PFSK-1 (cell line): Measurements from ENCODE around the gene FOXO1.

ENCODE experiments used
- FOXP2 ChIP-seq: optimal IDR thresholded peaks from 2 replicates; pipeline ENCODE3; 2011; ENCODE audit warnings: borderline replicate concordance, control low read depth, inconsistent platforms; ENCODE audit not compliant: insufficient read depth; ENCODE audit errors: extremely low read length, extremely low read depth
- POLR2AphosphoS5 ChIP-seq: IDR thresholded peaks from 2 replicates; pipeline ENCODE4 v1.6.1; 2012; ENCODE audit warnings: low read depth, mild to moderate bottlenecking, control low read depth, low read length, moderate library complexity
- REST ChIP-seq, 2 experiments: IDR thresholded peaks; 2 replicates each; pipeline versions ENCODE4 v1.6.1 to v1.8.0; 2011 to 2012; ENCODE audit warnings: low read depth in 2 of 2, low read length in 2 of 2, control low read depth in 1 of 2, inconsistent platforms in 1 of 2, mild to moderate bottlenecking in 1 of 2, moderate library complexity in 1 of 2; ENCODE audit not compliant: insufficient read depth in 1 of 2
- SIN3A ChIP-seq: IDR thresholded peaks from 2 replicates; pipeline ENCODE4 v1.6.1; 2012; ENCODE audit warnings: mild to moderate bottlenecking, low read length, moderate library complexity, borderline replicate concordance; ENCODE audit not compliant: insufficient read depth
- TAF1 ChIP-seq: IDR thresholded peaks from 2 replicates; pipeline ENCODE4 v1.6.1; 2012; ENCODE audit warnings: low read length, control low read depth, borderline replicate concordance; ENCODE audit not compliant: insufficient read depth

Gene FOXO1

GRCh38 chr13:40598569-40598968, 67.9 kb downstream of the FOXO1 start:
- no peak for TF ChIP-seq FOXP2
- no peak for TF ChIP-seq TAF1
- no peak for TF ChIP-seq REST (IDR thresholded peaks at IDR 0.05; ENCODE audit: insufficient read depth in 1 of 2, low read depth in 2 of 2, low read length in 2 of 2)
- TF ChIP-seq POLR2AphosphoS5: no peak
- TF ChIP-seq SIN3A: no peak

GRCh38 chr13:40597735-40598365, 68.6 kb downstream of the FOXO1 start:
- TF ChIP-seq REST (IDR thresholded peaks at IDR 0.05; ENCODE audit: insufficient read depth in 1 of 2, low read depth in 2 of 2, low read length in 2 of 2) (no peak), TAF1 (no peak), SIN3A (no peak), FOXP2 (no peak), POLR2AphosphoS5 (no peak)

- TF ChIP-seq POLR2AphosphoS5 (no peak), SIN3A (no peak), REST (IDR thresholded peaks at IDR 0.05; ENCODE audit: insufficient read depth in 1 of 2, low read depth in 2 of 2, low read length in 2 of 2) (no peak), TAF1 (no peak), FOXP2 (no peak)
These were observed 70.0 kb downstream of the FOXO1 start for GRCh38 chr13:40596484-40596883.

- no peak for TF ChIP-seq SIN3A
- TF ChIP-seq FOXP2: no peak
- no peak for TF ChIP-seq POLR2AphosphoS5
- no peak for TF ChIP-seq REST (IDR thresholded peaks at IDR 0.05; ENCODE audit: insufficient read depth in 1 of 2, low read depth in 2 of 2, low read length in 2 of 2)
- no peak for TF ChIP-seq TAF1
These were observed 70.7 kb downstream of the FOXO1 start for GRCh38 chr13:40595693-40596092.

GRCh38 chr13:40592035-40592434, 74.4 kb downstream of the FOXO1 start:
- TF ChIP-seq SIN3A (no peak), POLR2AphosphoS5 (no peak), REST (IDR thresholded peaks at IDR 0.05; ENCODE audit: insufficient read depth in 1 of 2, low read depth in 2 of 2, low read length in 2 of 2) (no peak)
